Hepatocyte (in vitro differentiated cells): ENCODE results near the gene TCF12.

ENCODE experiments used
- EZH2 ChIP-seq: fragments of 200-600 bp; sonication (generic); IDR thresholded peaks from 2 replicates; pipeline ENCODE4 v1.6.1; 2016; ENCODE audit warnings: antibody characterized with exemption, mild to moderate bottlenecking, borderline replicate concordance
- EZH2phosphoT487 ChIP-seq: fragments of 200-600 bp; sonication (generic); IDR thresholded peaks from one replicate; pipeline ENCODE4 v1.6.1; 2018; ENCODE audit warnings: antibody characterized with exemption, mild to moderate bottlenecking, low read depth, moderate library complexity; ENCODE audit not compliant: unreplicated experiment, severe bottlenecking
- TF ChIP-seq, protein P1 (sequence below): fragments of 200-600 bp; sonication (generic); IDR thresholded peaks from 2 replicates; pipeline ENCODE4 v1.5.1; 2016; ENCODE audit warnings: antibody characterized with exemption, mild to moderate bottlenecking; ENCODE audit not compliant: poor library complexity

DNA sequence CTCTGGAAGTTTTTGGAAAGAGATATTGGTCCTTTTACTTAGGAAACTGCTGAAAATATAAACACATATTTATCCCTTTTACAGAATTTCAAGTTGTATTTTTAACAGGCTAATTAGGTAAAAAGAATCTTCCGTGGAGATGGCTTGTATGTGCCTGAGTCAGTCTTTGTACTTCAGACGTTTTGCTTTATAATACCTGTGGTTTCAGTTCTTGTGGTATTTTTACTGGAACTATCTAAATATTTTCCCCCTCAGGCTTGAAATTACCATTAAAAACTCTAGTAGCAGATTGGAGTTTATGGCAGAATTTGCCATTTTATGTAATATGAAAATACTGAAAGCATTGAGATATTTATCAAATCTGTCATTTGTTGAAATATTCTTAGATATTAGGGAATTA is 306.2 kb downstream of the TCF12 start:
- TF ChIP-seq EZH2 (no peak), EZH2phosphoT487 (no peak)
- TF ChIP-seq, protein P1, sequence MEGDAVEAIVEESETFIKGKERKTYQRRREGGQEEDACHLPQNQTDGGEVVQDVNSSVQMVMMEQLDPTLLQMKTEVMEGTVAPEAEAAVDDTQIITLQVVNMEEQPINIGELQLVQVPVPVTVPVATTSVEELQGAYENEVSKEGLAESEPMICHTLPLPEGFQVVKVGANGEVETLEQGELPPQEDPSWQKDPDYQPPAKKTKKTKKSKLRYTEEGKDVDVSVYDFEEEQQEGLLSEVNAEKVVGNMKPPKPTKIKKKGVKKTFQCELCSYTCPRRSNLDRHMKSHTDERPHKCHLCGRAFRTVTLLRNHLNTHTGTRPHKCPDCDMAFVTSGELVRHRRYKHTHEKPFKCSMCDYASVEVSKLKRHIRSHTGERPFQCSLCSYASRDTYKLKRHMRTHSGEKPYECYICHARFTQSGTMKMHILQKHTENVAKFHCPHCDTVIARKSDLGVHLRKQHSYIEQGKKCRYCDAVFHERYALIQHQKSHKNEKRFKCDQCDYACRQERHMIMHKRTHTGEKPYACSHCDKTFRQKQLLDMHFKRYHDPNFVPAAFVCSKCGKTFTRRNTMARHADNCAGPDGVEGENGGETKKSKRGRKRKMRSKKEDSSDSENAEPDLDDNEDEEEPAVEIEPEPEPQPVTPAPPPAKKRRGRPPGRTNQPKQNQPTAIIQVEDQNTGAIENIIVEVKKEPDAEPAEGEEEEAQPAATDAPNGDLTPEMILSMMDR: no peak
